Measurements from ENCODE around the gene SHMT2. TPM values are rescaled to one million over a fixed set of nuclear protein-coding genes. Genes with fewer than 3 reads are reported as not detected.

The SHMT2 gene
- total RNA-seq, 1 experiment from 2014 or later: 280 TPM

GRCh38 chr12:57272337-57273151 is 43.0 kb downstream of the SHMT2 start:
- Histone ChIP-seq H3K4me2 (ENCODE audit: low read length) (no peak overlapping the region), H3K4me1 (ENCODE audit: control insufficient read depth in 1 of 2, insufficient read depth in 2 of 2, low read length in 2 of 2) (no peaks in the 10 kb centered on the region), H3K4me3 (replicated peaks in 1 of 2; ENCODE audit: low read depth in 1 of 2, low read length in 2 of 2) (no peak overlapping the region), H3K36me3 (ENCODE audit: control insufficient read depth in 1 of 2, insufficient read depth in 2 of 2, low read length in 2 of 2) (peaks cover 3 to 10% of the 10 kb centered on the region in 2 experiments; a peak in 2 of 4 replicates), H2AFZ (ENCODE audit: low read depth, low read length, poor library complexity, severe bottlenecking) (no peak overlapping the region), H3K9me3 (ENCODE audit: control insufficient read depth in 1 of 2, insufficient read depth in 1 of 2, low read depth in 1 of 2, low read length in 2 of 2) (no peaks in the 10 kb centered on the region), H4K20me1 (ENCODE audit: insufficient read depth) (no peaks in the 10 kb centered on the region), H3K27me3 (ENCODE audit: insufficient read depth, low read length) (no peaks in the 10 kb centered on the region), H3K79me2 (ENCODE audit: insufficient read depth, low read length) (no peaks in the 10 kb centered on the region), H3K27ac (ENCODE audit: low read depth, low read length) (no peak overlapping the region), H3K9ac (ENCODE audit: low read length) (no peak overlapping the region), H3K9me2 (ENCODE audit: insufficient read depth) (no peaks in the 10 kb centered on the region)
- ChIA-PET RAD21 (ENCODE audit: low non-redundant PET in 1 of 2, low total read pairs in 2 of 2, uncharacterized antibody in 2 of 2, unreplicated experiment in 2 of 2) (no interaction called here), CTCF (interaction anchor here (1.3 kb wide), 1 partner anchor 180 kb away, joined by 3 read pairs; no protein-coding TSS in a partner anchor), POLR2A (no interaction called here)
- TF ChIP-seq YY1 (IDR thresholded peaks at IDR 0.05; ENCODE audit: extremely low read depth, insufficient replicate concordance, low read depth, low read length) (no peak), FOSL1 (IDR thresholded peaks at IDR 0.05; ENCODE audit: low read depth) (no peak), EZH2 (IDR thresholded peaks at IDR 0.05) (no peak), RAD21 (IDR thresholded peaks at IDR 0.05; ENCODE audit: low read depth) (no peak), SP1 (IDR thresholded peaks at IDR 0.05; ENCODE audit: low read depth) (no peak)
- TF ChIP-seq, protein P1, sequence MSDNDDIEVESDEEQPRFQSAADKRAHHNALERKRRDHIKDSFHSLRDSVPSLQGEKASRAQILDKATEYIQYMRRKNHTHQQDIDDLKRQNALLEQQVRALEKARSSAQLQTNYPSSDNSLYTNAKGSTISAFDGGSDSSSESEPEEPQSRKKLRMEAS (IDR thresholded peaks at IDR 0.05): no peak
- no TSS peak for BruUV-seq (replicated peaks)
- DNase-seq (ENCODE audit: low read depth, low spot score) (no peak), ATAC-seq (no peak)
- intact Hi-C loops (cut with micrococcal nuclease): no loop called here

- intact Hi-C loops (cut with micrococcal nuclease): no loop called here
- H3K4me2 ChIP-seq (ENCODE audit: low read length): no peak overlapping the region
- peaks cover 0 to 4% of the 10 kb centered on the region in 2 experiments; a peak in 1 of 4 replicates for H3K36me3 ChIP-seq (ENCODE audit: control insufficient read depth in 1 of 2, insufficient read depth in 2 of 2, low read length in 2 of 2)
- no TSS peak for BruUV-seq (replicated peaks)
- no peak overlapping the region for H2AFZ ChIP-seq (ENCODE audit: low read depth, low read length, poor library complexity, severe bottlenecking)
- DNase-seq (ENCODE audit: low read depth, low spot score) (no peak), ATAC-seq (no peak)
- no peak for TF ChIP-seq CTCF (IDR thresholded peaks at IDR 0.05 in 2 of 3, conservative IDR thresholded peaks at IDR 0.05 in 1 of 3; ENCODE audit: borderline replicate concordance in 1 of 3, insufficient read depth in 1 of 3, low read depth in 2 of 3, low read length in 2 of 3)
- TF ChIP-seq POLR2AphosphoS5 (IDR thresholded peaks at IDR 0.05; ENCODE audit: low read depth, low read length): no peak
- no peak for TF ChIP-seq SP1 (IDR thresholded peaks at IDR 0.05; ENCODE audit: low read depth)
- no peak for TF ChIP-seq YY1 (IDR thresholded peaks at IDR 0.05; ENCODE audit: extremely low read depth, insufficient replicate concordance, low read depth, low read length)
- no peak for TF ChIP-seq EZH2 (IDR thresholded peaks at IDR 0.05)
- no peak for TF ChIP-seq ATF3 (IDR thresholded peaks at IDR 0.05)
- no peak for TF ChIP-seq POLR2A (IDR thresholded peaks at IDR 0.05; ENCODE audit: borderline replicate concordance, extremely low read depth, insufficient read depth, insufficient read length)
- no peak for TF ChIP-seq ZFX (IDR thresholded peaks at IDR 0.05)
- TF ChIP-seq JUND (IDR thresholded peaks at IDR 0.05): no peak
- H3K4me1 ChIP-seq (ENCODE audit: control insufficient read depth in 1 of 2, insufficient read depth in 2 of 2, low read length in 2 of 2): no peaks in the 10 kb centered on the region
- no peaks in the 10 kb centered on the region for H3K27me3 ChIP-seq (ENCODE audit: insufficient read depth, low read length)
- no peaks in the 10 kb centered on the region for H3K79me2 ChIP-seq (ENCODE audit: insufficient read depth, low read length)
- no peaks in the 10 kb centered on the region for H3K9me3 ChIP-seq (ENCODE audit: control insufficient read depth in 1 of 2, insufficient read depth in 1 of 2, low read depth in 1 of 2, low read length in 2 of 2)
- H3K9me2 ChIP-seq (ENCODE audit: insufficient read depth): no peaks in the 10 kb centered on the region
- POLR2A ChIA-PET: no interaction called here
- RAD21 ChIA-PET (ENCODE audit: low non-redundant PET in 1 of 2, low total read pairs in 2 of 2, uncharacterized antibody in 2 of 2, unreplicated experiment in 2 of 2): no interaction called here
- no peak overlapping the region for H3K27ac ChIP-seq (ENCODE audit: low read depth, low read length)
- no peak overlapping the region for H3K4me3 ChIP-seq (replicated peaks in 1 of 2; ENCODE audit: low read depth in 1 of 2, low read length in 2 of 2)
- no peak overlapping the region for H3K9ac ChIP-seq (ENCODE audit: low read length)
- H4K20me1 ChIP-seq (ENCODE audit: insufficient read depth): no peaks in the 10 kb centered on the region
- CTCF ChIA-PET: interaction anchor here (1.5 kb wide), 1 partner anchor 8 kb away, joined by 3 read pairs; no protein-coding TSS in a partner anchor
Observed at GRCh38 chr12:57273516-57273915, 44.0 kb downstream of the SHMT2 start.
